Hepatocyte (in vitro differentiated cells): Measurements from ENCODE around the gene FGFR4. TPM values are rescaled to one million over a fixed set of nuclear protein-coding genes. Genes with fewer than 3 reads are reported as not detected.

Experiments used
- DNase-seq: peaks from one replicate; pipeline ENCODE4 v3.0.0-alpha.2; 2016; ENCODE audit warnings: low spot score
- H2AFZ ChIP-seq: fragments of 200-600 bp; sonication (generic); 2 replicates; pipeline ENCODE4 v1.6.0; 2016; ENCODE audit warnings: antibody characterized with exemption, mild to moderate bottlenecking
- H3K27ac ChIP-seq: fragments of 200-600 bp; sonication (generic); 2 replicates; pipeline ENCODE4 v1.5.1; 2016; ENCODE audit warnings: mild to moderate bottlenecking
- H3K27me3 ChIP-seq: fragments of 200-600 bp; sonication (generic); 2 replicates; pipeline ENCODE4 v1.6.1; 2016
- H3K36me3 ChIP-seq: fragments of 200-600 bp; sonication (generic); replicated peaks from 2 replicates; pipeline ENCODE4 v1.5.1; 2016; ENCODE audit warnings: low read depth; ENCODE audit not compliant: insufficient read depth
- H3K4me1 ChIP-seq: fragments of 200-600 bp; sonication (generic); 2 replicates; pipeline ENCODE4 v1.5.1; 2016; ENCODE audit warnings: mild to moderate bottlenecking, moderate library complexity; ENCODE audit not compliant: insufficient read depth
- H3K4me2 ChIP-seq: fragments of 200-600 bp; sonication (generic); 2 replicates; pipeline ENCODE4 v1.6.0; 2016
- H3K4me3 ChIP-seq: fragments of 200-600 bp; sonication (generic); 2 replicates; pipeline ENCODE4 v1.5.1; 2016; ENCODE audit warnings: mild to moderate bottlenecking
- H3K79me2 ChIP-seq: fragments of 200-600 bp; sonication (generic); 2 replicates; pipeline ENCODE4 v1.6.0; 2017; ENCODE audit warnings: mild to moderate bottlenecking
- H3K9me2 ChIP-seq: fragments of 200-600 bp; sonication (generic); replicated peaks from 2 replicates; pipeline ENCODE4 v1.6.0; 2017; ENCODE audit warnings: mild to moderate bottlenecking; ENCODE audit not compliant: insufficient read depth
- H3K9me3 ChIP-seq: fragments of 200-600 bp; sonication (generic); 2 replicates; pipeline ENCODE4 v1.5.1; 2016; ENCODE audit warnings: low read depth, mild to moderate bottlenecking
- H4K20me1 ChIP-seq: fragments of 200-600 bp; sonication (generic); 2 replicates; pipeline ENCODE4 v1.6.0; 2016; ENCODE audit warnings: mild to moderate bottlenecking; ENCODE audit not compliant: insufficient read depth, poor library complexity, severe bottlenecking
- CTCF ChIP-seq: fragments of 200-600 bp; sonication (generic); IDR thresholded peaks from 2 replicates; pipeline ENCODE4 v1.5.1; 2016; ENCODE audit warnings: antibody characterized with exemption, mild to moderate bottlenecking; ENCODE audit not compliant: poor library complexity
- EZH2 ChIP-seq: fragments of 200-600 bp; sonication (generic); IDR thresholded peaks from 2 replicates; pipeline ENCODE4 v1.6.1; 2016; ENCODE audit warnings: antibody characterized with exemption, mild to moderate bottlenecking, borderline replicate concordance
- EZH2phosphoT487 ChIP-seq: fragments of 200-600 bp; sonication (generic); IDR thresholded peaks from one replicate; pipeline ENCODE4 v1.6.1; 2018; ENCODE audit warnings: antibody characterized with exemption, mild to moderate bottlenecking, low read depth, moderate library complexity; ENCODE audit not compliant: unreplicated experiment, severe bottlenecking
- WGBS: methylation state at CpG from one replicate; pipeline ENCODE4 v1.1.6; 2016; ENCODE audit warnings: low lambda C conversion rate; ENCODE audit errors: missing lambda C conversion rate; 5-methylcytosine and 5-hydroxymethylcytosine counted together
- polyA plus RNA-seq: library from polyadenylated mRNA; unstranded; fragments of >200 nt; fragmentation: Nextera tagmentation; extraction: Ambion mirVana; gene quantifications from 2 replicates; pipeline ENCODE4 v1.2.1, GENCODE V29; 2016
- total RNA-seq: library from RNA; depleted of rRNA; stranded (reverse); fragments of >200 nt; gene quantifications from 2 replicates; pipeline ENCODE4 v1.2.3, GENCODE V29; 2014

The FGFR4 gene
- total and polyA plus RNA-seq, 2 experiments from 2014 or later, result 94.3 to 121 TPM

- H2AFZ ChIP-seq, result no peak overlapping the region
- no peaks in the 10 kb centered on the region for H3K27me3 ChIP-seq
- 58% methylated on average over 5 of the region's 5 CpGs for WGBS
Observed at GRCh38 chr5:177089127-177089526, 2.4 kb downstream of the FGFR4 start.

GRCh38 chr5:177089825-177090641 is 3.3 kb downstream of the FGFR4 start:
- no peak overlapping the region for H3K27ac ChIP-seq
- 84% methylated on average over 21 of the region's 21 CpGs for WGBS
- H3K4me3 ChIP-seq, result no peak overlapping the region
- peaks cover 27% of the 10 kb centered on the region for H3K4me1 ChIP-seq
- H3K9me2 ChIP-seq, result no peaks in the 10 kb centered on the region
- H3K4me2 ChIP-seq, result peak overlapping the region; percentile 85
- no peaks in the 10 kb centered on the region for H3K27me3 ChIP-seq
- H3K9me3 ChIP-seq, result no peaks in the 10 kb centered on the region
- no peak for TF ChIP-seq CTCF
- no peak for TF ChIP-seq EZH2
- no peak for TF ChIP-seq EZH2phosphoT487
- peaks cover 23% of the 10 kb centered on the region for H3K79me2 ChIP-seq
- H4K20me1 ChIP-seq, result no peaks in the 10 kb centered on the region
- no peaks in the 10 kb centered on the region for H3K36me3 ChIP-seq
- H2AFZ ChIP-seq, result no peak overlapping the region
- no peak for DNase-seq

More at GRCh38 chr5:177089127-177089526, 2.4 kb downstream of the FGFR4 start:
- Histone ChIP-seq H3K36me3 (no peaks in the 10 kb centered on the region), H3K9me2 (no peaks in the 10 kb centered on the region), H3K27ac (no peak overlapping the region), H3K9me3 (no peaks in the 10 kb centered on the region), H3K4me1 (peaks cover 18% of the 10 kb centered on the region), H3K4me2 (peak overlapping the region; percentile 85), H3K4me3 (no peak overlapping the region), H4K20me1 (no peaks in the 10 kb centered on the region), H3K79me2 (peaks cover 23% of the 10 kb centered on the region)
- TF ChIP-seq EZH2 (no peak), CTCF (no peak), EZH2phosphoT487 (no peak)
- DNase-seq, result no peak

- peaks cover 25% of the 10 kb centered on the region for H3K4me1 ChIP-seq
- H3K27me3 ChIP-seq, result no peaks in the 10 kb centered on the region
- no peak overlapping the region for H2AFZ ChIP-seq
- no peak overlapping the region for H3K27ac ChIP-seq
- H4K20me1 ChIP-seq, result no peaks in the 10 kb centered on the region
- H3K9me3 ChIP-seq, result no peaks in the 10 kb centered on the region
- DNase-seq, result no peak
- H3K4me3 ChIP-seq, result no peak overlapping the region
- H3K9me2 ChIP-seq, result no peaks in the 10 kb centered on the region
- no peak for TF ChIP-seq EZH2phosphoT487
- TF ChIP-seq CTCF, result no peak
- TF ChIP-seq EZH2, result no peak
- no peaks in the 10 kb centered on the region for H3K36me3 ChIP-seq
- 90% methylated on average over 13 of the region's 13 CpGs for WGBS
- no peak overlapping the region for H3K4me2 ChIP-seq
- peaks cover 23% of the 10 kb centered on the region for H3K79me2 ChIP-seq
Observed at GRCh38 chr5:177090813-177091212, 4.1 kb downstream of the FGFR4 start.
